Activated naive CD4-positive, alpha-beta T cell treated with anti-CD3 and anti-CD28 coated beads, Interleukin-2, amount 10 ng/mL, durations not matched to agents 7 days and 5 days (primary cell): ENCODE data around the gene IYD.

Experiments
- CTCF ChIA-PET: fragments of 350-600 bp; sonication (Branson Sonifier 250); formaldehyde crosslinking; loops from one replicate; lab custom pipeline; 2021; ENCODE audit warnings: antibody characterized with exemption; lab: Charles Lee
- DNase-seq: peaks from one replicate; pipeline ENCODE4 v3.0.0-alpha.2; 2020
- H3K27ac Mint-ChIP-seq: one replicate; pipeline ENCODE4 v1.8.0; 2021; ENCODE audit warnings: mild to moderate bottlenecking, moderate library complexity, mixed read lengths
- H3K27me3 Mint-ChIP-seq: one replicate; pipeline ENCODE4 v1.8.0; 2021; ENCODE audit warnings: mild to moderate bottlenecking, mixed read lengths
- H3K36me3 Mint-ChIP-seq: one replicate; pipeline ENCODE4 v1.8.0; 2021; ENCODE audit warnings: mixed read lengths
- H3K4me1 Mint-ChIP-seq: one replicate; pipeline ENCODE4 v1.8.0; 2021; ENCODE audit warnings: mixed read lengths
- H3K4me3 Mint-ChIP-seq: one replicate; pipeline ENCODE4 v1.8.0; 2021; ENCODE audit warnings: mild to moderate bottlenecking, moderate library complexity, mixed read lengths
- H3K9me3 Mint-ChIP-seq: one replicate; pipeline ENCODE4 v1.8.0; 2021; ENCODE audit warnings: mixed read lengths

The IYD gene

GRCh38 chr6:150417899-150418826 lies 49.4 kb downstream of the IYD start:
- no peaks in the 10 kb centered on the region for H3K36me3 Mint-ChIP-seq
- peaks cover 15% of the 10 kb centered on the region for H3K27me3 Mint-ChIP-seq
- CTCF ChIA-PET, result interaction anchor here (0.6 to 2.8 kb wide), 26 partner anchors 11 to 425 kb away, joined by 3 to 74 read pairs (median 3); no protein-coding TSS in a partner anchor
- H3K27ac Mint-ChIP-seq, result no peak overlapping the region
- peaks cover 14% of the 10 kb centered on the region for H3K4me1 Mint-ChIP-seq
- peak overlapping the region; percentile 53 for H3K4me3 Mint-ChIP-seq
- H3K9me3 Mint-ChIP-seq, result no peaks in the 10 kb centered on the region
- no peak for DNase-seq

- H3K36me3 Mint-ChIP-seq, result no peaks in the 10 kb centered on the region
- CTCF ChIA-PET, result interaction anchor here (0.6 to 2.8 kb wide), 24 partner anchors 8 to 425 kb away, joined by 3 to 74 read pairs (median 3); no protein-coding TSS in a partner anchor
- no peak overlapping the region for H3K27ac Mint-ChIP-seq
- no peaks in the 10 kb centered on the region for H3K9me3 Mint-ChIP-seq
- DNase-seq, result peak; percentile 60
- H3K4me3 Mint-ChIP-seq, result peak overlapping the region; percentile 53
- H3K27me3 Mint-ChIP-seq, result peaks cover 15% of the 10 kb centered on the region
- peaks cover 14% of the 10 kb centered on the region for H3K4me1 Mint-ChIP-seq
Measured at GRCh38 chr6:150418827-150419594, 50.2 kb downstream of the IYD start.

GRCh38 chr6:150420428-150420827 lies 51.6 kb downstream of the IYD start:
- DNase-seq, result no peak
- Mint-ChIP-seq H3K27me3 (peaks cover 11% of the 10 kb centered on the region), H3K4me3 (no peak overlapping the region), H3K27ac (no peak overlapping the region), H3K36me3 (no peaks in the 10 kb centered on the region), H3K4me1 (peaks cover 14% of the 10 kb centered on the region), H3K9me3 (no peaks in the 10 kb centered on the region)
- CTCF ChIA-PET, result interaction anchor here (1.1 to 1.4 kb wide), 3 partner anchors 9 to 397 kb away, joined by 3 to 5 read pairs (median 3); no protein-coding TSS in a partner anchor

GRCh38 chr6:150420926-150421325 lies 52.1 kb downstream of the IYD start:
- H3K27ac Mint-ChIP-seq, result no peak overlapping the region
- peaks cover 14% of the 10 kb centered on the region for H3K4me1 Mint-ChIP-seq
- no peak for DNase-seq
- H3K36me3 Mint-ChIP-seq, result no peaks in the 10 kb centered on the region
- peaks cover 8% of the 10 kb centered on the region for H3K27me3 Mint-ChIP-seq
- CTCF ChIA-PET, result no interaction called here
- H3K9me3 Mint-ChIP-seq, result no peaks in the 10 kb centered on the region
- no peak overlapping the region for H3K4me3 Mint-ChIP-seq

GRCh38 chr6:150425508-150425907 lies 56.7 kb downstream of the IYD start:
- no peak overlapping the region for H3K4me3 Mint-ChIP-seq
- H3K27ac Mint-ChIP-seq, result no peak overlapping the region
- H3K4me1 Mint-ChIP-seq, result no peaks in the 10 kb centered on the region
- CTCF ChIA-PET, result interaction anchor here (0.9 kb wide), 1 partner anchor 211 kb away, joined by 3 read pairs; no protein-coding TSS in a partner anchor
- DNase-seq, result no peak
- H3K36me3 Mint-ChIP-seq, result no peaks in the 10 kb centered on the region
- no peaks in the 10 kb centered on the region for H3K9me3 Mint-ChIP-seq
- H3K27me3 Mint-ChIP-seq, result no peaks in the 10 kb centered on the region

GRCh38 chr6:150426198-150426597 lies 57.4 kb downstream of the IYD start:
- Mint-ChIP-seq H3K4me1 (no peaks in the 10 kb centered on the region), H3K9me3 (no peaks in the 10 kb centered on the region), H3K27me3 (no peaks in the 10 kb centered on the region), H3K27ac (no peak overlapping the region), H3K36me3 (no peaks in the 10 kb centered on the region), H3K4me3 (no peak overlapping the region)
- CTCF ChIA-PET, result no interaction called here
- no peak for DNase-seq

- CTCF ChIA-PET, result no interaction called here
- H3K27ac Mint-ChIP-seq, result no peak overlapping the region
- no peaks in the 10 kb centered on the region for H3K36me3 Mint-ChIP-seq
- no peak for DNase-seq
- no peak overlapping the region for H3K4me3 Mint-ChIP-seq
- no peaks in the 10 kb centered on the region for H3K27me3 Mint-ChIP-seq
- H3K4me1 Mint-ChIP-seq, result no peaks in the 10 kb centered on the region
- H3K9me3 Mint-ChIP-seq, result no peaks in the 10 kb centered on the region
Measured at GRCh38 chr6:150427037-150427602, 58.3 kb downstream of the IYD start.

GRCh38 chr6:150427843-150428242 lies 59.0 kb downstream of the IYD start:
- DNase-seq, result no peak
- no peaks in the 10 kb centered on the region for H3K4me1 Mint-ChIP-seq
- no peaks in the 10 kb centered on the region for H3K9me3 Mint-ChIP-seq
- H3K36me3 Mint-ChIP-seq, result no peaks in the 10 kb centered on the region
- H3K27ac Mint-ChIP-seq, result no peak overlapping the region
- no peak overlapping the region for H3K4me3 Mint-ChIP-seq
- no peaks in the 10 kb centered on the region for H3K27me3 Mint-ChIP-seq
- CTCF ChIA-PET, result no interaction called here

GRCh38 chr6:150430815-150431214 lies 62.0 kb downstream of the IYD start:
- H3K27ac Mint-ChIP-seq, result no peak overlapping the region
- CTCF ChIA-PET, result no interaction called here
- peaks cover under 1% of the 10 kb centered on the region for H3K27me3 Mint-ChIP-seq
- no peaks in the 10 kb centered on the region for H3K4me1 Mint-ChIP-seq
- H3K9me3 Mint-ChIP-seq, result no peaks in the 10 kb centered on the region
- DNase-seq, result no peak
- no peaks in the 10 kb centered on the region for H3K36me3 Mint-ChIP-seq
- no peak overlapping the region for H3K4me3 Mint-ChIP-seq

GRCh38 chr6:150435360-150435759 lies 66.5 kb downstream of the IYD start:
- Mint-ChIP-seq H3K36me3 (no peaks in the 10 kb centered on the region), H3K9me3 (peaks cover 1% of the 10 kb centered on the region), H3K27ac (no peak overlapping the region), H3K27me3 (peaks cover 5% of the 10 kb centered on the region), H3K4me3 (no peak overlapping the region), H3K4me1 (no peaks in the 10 kb centered on the region)
- no peak for DNase-seq
- CTCF ChIA-PET, result no interaction called here

GRCh38 chr6:150435832-150436231 lies 67.0 kb downstream of the IYD start:
- DNase-seq, result no peak
- Mint-ChIP-seq H3K4me3 (no peak overlapping the region), H3K4me1 (no peaks in the 10 kb centered on the region), H3K27ac (no peak overlapping the region), H3K9me3 (peaks cover 1% of the 10 kb centered on the region), H3K36me3 (no peaks in the 10 kb centered on the region), H3K27me3 (peaks cover 5% of the 10 kb centered on the region)
- CTCF ChIA-PET, result no interaction called here

GRCh38 chr6:150439373-150439772 lies 70.6 kb downstream of the IYD start:
- H3K36me3 Mint-ChIP-seq, result no peaks in the 10 kb centered on the region
- CTCF ChIA-PET, result no interaction called here
- DNase-seq, result no peak
- no peaks in the 10 kb centered on the region for H3K4me1 Mint-ChIP-seq
- no peak overlapping the region for H3K4me3 Mint-ChIP-seq
- no peak overlapping the region for H3K27ac Mint-ChIP-seq
- peaks cover 10% of the 10 kb centered on the region for H3K27me3 Mint-ChIP-seq
- peaks cover 1% of the 10 kb centered on the region for H3K9me3 Mint-ChIP-seq

GRCh38 chr6:150443621-150444020 lies 74.8 kb downstream of the IYD start:
- Mint-ChIP-seq H3K4me3 (no peak overlapping the region), H3K27ac (no peak overlapping the region), H3K27me3 (peaks cover 5% of the 10 kb centered on the region), H3K36me3 (no peaks in the 10 kb centered on the region), H3K9me3 (peaks cover 1% of the 10 kb centered on the region), H3K4me1 (no peaks in the 10 kb centered on the region)
- CTCF ChIA-PET, result no interaction called here
- no peak for DNase-seq

- no peak overlapping the region for H3K4me3 Mint-ChIP-seq
- no peaks in the 10 kb centered on the region for H3K36me3 Mint-ChIP-seq
- no peaks in the 10 kb centered on the region for H3K4me1 Mint-ChIP-seq
- H3K27me3 Mint-ChIP-seq, result peaks cover 5% of the 10 kb centered on the region
- DNase-seq, result no peak
- CTCF ChIA-PET, result interaction anchor here (1.2 kb wide), 1 partner anchor 26 kb away, joined by 5 read pairs; no protein-coding TSS in a partner anchor
- peaks cover 1% of the 10 kb centered on the region for H3K9me3 Mint-ChIP-seq
- no peak overlapping the region for H3K27ac Mint-ChIP-seq
Measured at GRCh38 chr6:150444308-150444707, 75.5 kb downstream of the IYD start.
